Lung (tissue), 12 donors: ENCODE results near the gene NTM. TPM values are rescaled to one million over a fixed set of nuclear protein-coding genes. Genes with fewer than 3 reads are reported as not detected.
"Not testable (repeated sequence)": the region's sequence is repeated elsewhere in the genome, so short reads cannot be mapped to it uniquely, and the experiment has no call there.

Source experiments
- ATAC-seq: fragments of 200-7000 bp; cut with Tn5 transposase; one replicate; pipeline ENCODE4 v1.9.1; 2020; ENCODE audit warnings: moderate number of reproducible peaks; ENCODE audit not compliant: insufficient read depth, low FRiP score
- DNase-seq, 3 donors: peaks; one replicate each; pipeline ENCODE4 v3.0.0-alpha.2; 2013 to 2017
- H3K27ac ChIP-seq, 2 donors: one replicate each; pipeline ENCODE4 v1.5.1; 2013; ENCODE audit warnings: mild to moderate bottlenecking in 2 of 2, moderate library complexity in 2 of 2, control low read depth in 1 of 2, inconsistent platforms in 1 of 2, low read depth in 1 of 2, low read length in 1 of 2
- H3K27me3 ChIP-seq, 3 donors: one replicate each; pipeline ENCODE4 v1.5.1; 2013; ENCODE audit warnings: low read length in 2 of 3; ENCODE audit not compliant: control insufficient read depth in 3 of 3, insufficient read depth in 3 of 3
- H3K36me3 ChIP-seq, 4 donors: one replicate each; pipeline ENCODE4 v1.5.1; 2013; ENCODE audit warnings: low read length in 4 of 4, mild to moderate bottlenecking in 1 of 4, moderate library complexity in 1 of 4; ENCODE audit not compliant: control insufficient read depth in 4 of 4, insufficient read depth in 4 of 4
- H3K4me1 ChIP-seq, 5 donors: one replicate each; pipeline ENCODE4 v1.5.1; 2013; ENCODE audit warnings: low read length in 5 of 5, mild to moderate bottlenecking in 2 of 5, moderate library complexity in 1 of 5; ENCODE audit not compliant: control insufficient read depth in 5 of 5, insufficient read depth in 5 of 5
- H3K4me3 ChIP-seq: one replicate; pipeline ENCODE4 v1.5.1; 2013; ENCODE audit warnings: mild to moderate bottlenecking, control low read depth, moderate library complexity
- H3K9ac ChIP-seq, 2 donors: one replicate each; pipeline ENCODE4 v1.5.1; 2013; ENCODE audit warnings: low read length in 2 of 2, control low read depth in 1 of 2; ENCODE audit not compliant: insufficient read depth in 1 of 2
- H3K9me3 ChIP-seq, 4 donors: one replicate each; pipeline ENCODE4 v1.5.1; 2013; ENCODE audit warnings: low read length in 3 of 4, mild to moderate bottlenecking in 1 of 4, moderate library complexity in 1 of 4; ENCODE audit not compliant: control insufficient read depth in 4 of 4, insufficient read depth in 3 of 4
- CTCF ChIP-seq: IDR thresholded peaks from 2 replicates; pipeline ENCODE4 v1.5.1; 2012; ENCODE audit warnings: mild to moderate bottlenecking; ENCODE audit errors: control extremely low read depth, extremely low read depth
- WGBS, 2 donors: extraction: QIAGEN DNeasy Blood & Tissue Kit; methylation state at CpG; one replicate each; pipeline ENCODE4 v1.1.7; 2013; 5-methylcytosine and 5-hydroxymethylcytosine counted together
- polyA plus RNA-seq, 2 donors: library from polyadenylated mRNA; stranded (reverse); fragments of 200-250 nt; gene quantifications; one replicate each; pipeline ENCODE4 v1.2.1, GENCODE V29; 2013
- total RNA-seq, 2 donors: library from RNA; depleted of rRNA in 1 of 2; stranded (reverse); fragments of >200 nt in 1 of 2; gene quantifications; one replicate each; pipeline ENCODE4 v1.2.1, GENCODE V29; 2014 to 2021
- donor health status: control.
- donor health status: control.
- donor health status: Bipolar disorder and iron deficiency.
- donor health status: healthy.
- donor health status: DM: yes; HTN: yes; CAD: no.

The NTM gene
- total and polyA plus RNA-seq, 4 donors = 0.39 to 30.9 (median 7.2) TPM

GRCh38 chr11:131334601-131335000, 35.8 kb upstream of the NTM start:
- Histone ChIP-seq H3K36me3 (no peaks in the 10 kb centered on the region), H3K27me3 (peaks cover 0 to 8% (median 0%) of the 10 kb centered on the region in 3 donors), H3K4me3 (no peak overlapping the region), H3K27ac (no peak overlapping the region), H3K9ac (no peak overlapping the region), H3K9me3 (peaks cover 0 to 2% (median 0%) of the 10 kb centered on the region in 4 donors), H3K4me1 (no peaks in the 10 kb centered on the region)
- TF ChIP-seq CTCF = no peak
- ATAC-seq (no peak), DNase-seq (no peak)

GRCh38 chr11:131341900-131342299, 28.5 kb upstream of the NTM start:
- H3K4me3 ChIP-seq, H3K36me3 ChIP-seq, H3K4me1 ChIP-seq, H3K27ac ChIP-seq, H3K9me3 ChIP-seq, H3K9ac ChIP-seq, DNase-seq, ATAC-seq: not testable (repeated sequence)
- peaks cover 0 to 12% (median 0%) of the 10 kb centered on the region in 3 donors for H3K27me3 ChIP-seq
- WGBS, 2 donors = 67 to 69% methylated on average over 4 of the region's 5 CpGs

GRCh38 chr11:131342442-131342841, 28.0 kb upstream of the NTM start:
- not testable (repeated sequence) for H3K27ac ChIP-seq, H3K9me3 ChIP-seq, DNase-seq, H3K27me3 ChIP-seq, H3K9ac ChIP-seq, ATAC-seq, H3K4me3 ChIP-seq, H3K4me1 ChIP-seq, H3K36me3 ChIP-seq
- 70 to 80% methylated on average over 3 to 4 of the region's 6 CpGs for WGBS, 2 donors

- H3K27ac ChIP-seq = no peak overlapping the region
- H3K4me1 ChIP-seq = no peaks in the 10 kb centered on the region
- 89 to 93% methylated on average over 3 of the region's 3 CpGs for WGBS, 2 donors
- H3K36me3 ChIP-seq = no peaks in the 10 kb centered on the region
- H3K27me3 ChIP-seq = peaks cover 0 to 12% (median 0%) of the 10 kb centered on the region in 3 donors
- no peaks in the 10 kb centered on the region for H3K9me3 ChIP-seq
- no peak overlapping the region for H3K4me3 ChIP-seq
- DNase-seq (no peak), ATAC-seq (no peak)
- no peak for TF ChIP-seq CTCF
- no peak overlapping the region for H3K9ac ChIP-seq
Measured at GRCh38 chr11:131345406-131345805, 25.0 kb upstream of the NTM start.
